WI38 (cell line): ENCODE measurements around the gene SYPL2.

Experiments used
- H3K4me3 ChIP-seq: 2 replicates; pipeline ENCODE4 v1.5.1; 2011; ENCODE audit warnings: low read depth, mild to moderate bottlenecking, control low read depth, low read length
- TF ChIP-seq, protein P1 (sequence below): IDR thresholded peaks from 2 replicates; pipeline ENCODE4 v1.5.1; 2012; ENCODE audit warnings: low read depth, mild to moderate bottlenecking, control low read depth, low read length

The SYPL2 gene

DNA sequence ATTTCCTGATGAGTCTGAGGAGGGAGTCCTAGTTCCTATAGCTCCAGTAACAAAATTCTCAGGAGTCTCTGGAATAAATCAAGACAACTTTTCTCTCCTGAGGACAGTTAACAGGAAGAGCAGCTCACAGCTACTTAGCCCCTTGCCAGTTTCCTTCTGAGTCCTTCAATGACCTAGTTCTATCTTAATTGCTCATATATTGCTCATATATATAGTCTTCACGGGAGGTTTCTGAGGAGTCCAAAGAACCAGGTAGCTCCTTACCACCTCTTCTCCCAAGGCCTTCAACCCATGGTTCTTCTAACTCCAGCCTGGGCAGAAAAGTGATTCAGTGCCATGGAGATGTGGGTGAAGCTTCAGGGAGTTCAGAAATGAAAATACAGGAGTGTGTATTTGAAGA is 38.6 kb downstream of the SYPL2 start:
- H3K4me3 ChIP-seq, result no peak overlapping the region
- TF ChIP-seq, protein P1, sequence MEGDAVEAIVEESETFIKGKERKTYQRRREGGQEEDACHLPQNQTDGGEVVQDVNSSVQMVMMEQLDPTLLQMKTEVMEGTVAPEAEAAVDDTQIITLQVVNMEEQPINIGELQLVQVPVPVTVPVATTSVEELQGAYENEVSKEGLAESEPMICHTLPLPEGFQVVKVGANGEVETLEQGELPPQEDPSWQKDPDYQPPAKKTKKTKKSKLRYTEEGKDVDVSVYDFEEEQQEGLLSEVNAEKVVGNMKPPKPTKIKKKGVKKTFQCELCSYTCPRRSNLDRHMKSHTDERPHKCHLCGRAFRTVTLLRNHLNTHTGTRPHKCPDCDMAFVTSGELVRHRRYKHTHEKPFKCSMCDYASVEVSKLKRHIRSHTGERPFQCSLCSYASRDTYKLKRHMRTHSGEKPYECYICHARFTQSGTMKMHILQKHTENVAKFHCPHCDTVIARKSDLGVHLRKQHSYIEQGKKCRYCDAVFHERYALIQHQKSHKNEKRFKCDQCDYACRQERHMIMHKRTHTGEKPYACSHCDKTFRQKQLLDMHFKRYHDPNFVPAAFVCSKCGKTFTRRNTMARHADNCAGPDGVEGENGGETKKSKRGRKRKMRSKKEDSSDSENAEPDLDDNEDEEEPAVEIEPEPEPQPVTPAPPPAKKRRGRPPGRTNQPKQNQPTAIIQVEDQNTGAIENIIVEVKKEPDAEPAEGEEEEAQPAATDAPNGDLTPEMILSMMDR, result no peak

DNA sequence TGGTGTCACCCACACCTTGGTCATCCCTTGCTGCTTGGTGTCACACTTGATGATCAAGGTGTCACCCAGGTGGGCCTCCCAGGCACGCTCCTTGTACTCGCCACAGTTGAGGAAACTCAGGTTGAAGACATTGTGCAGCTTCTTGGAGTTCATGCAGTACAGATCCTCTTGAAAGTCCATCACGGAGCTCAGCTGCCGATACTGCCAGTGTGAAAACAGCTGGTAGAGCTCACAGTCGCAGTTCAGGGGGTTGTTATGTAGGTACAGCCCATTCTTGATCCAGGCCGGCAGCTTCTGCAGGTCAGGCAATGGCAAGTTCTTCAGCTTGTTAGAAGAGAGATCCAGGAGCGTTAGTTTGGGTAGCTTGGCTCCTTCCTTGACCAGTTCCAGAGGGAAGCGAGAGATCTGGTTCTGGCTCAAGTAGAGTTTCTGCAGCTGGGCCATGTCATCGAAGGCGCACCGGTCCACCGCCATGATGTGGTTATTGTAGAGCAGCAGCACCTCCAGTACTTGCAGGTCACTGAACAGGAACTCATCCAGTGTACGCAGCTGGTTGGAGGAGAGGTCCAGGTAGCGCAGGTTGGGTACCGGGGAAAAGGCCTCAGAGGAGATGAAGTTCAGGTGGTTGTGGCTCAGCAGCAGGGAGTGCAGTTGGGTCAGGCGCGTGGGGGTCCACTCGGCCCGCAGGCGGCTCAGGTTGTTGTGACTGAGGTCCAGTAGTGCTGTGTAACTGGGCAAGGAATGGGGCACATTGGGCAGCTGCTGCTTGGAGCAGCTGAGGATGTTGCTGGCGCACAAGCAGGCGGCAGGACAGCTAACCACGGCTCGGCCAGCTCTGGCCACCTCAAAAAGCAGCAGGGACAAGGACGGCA is 41.9 kb downstream of the SYPL2 start:
- no peak overlapping the region for H3K4me3 ChIP-seq
- TF ChIP-seq, protein P1, result no peak

DNA sequence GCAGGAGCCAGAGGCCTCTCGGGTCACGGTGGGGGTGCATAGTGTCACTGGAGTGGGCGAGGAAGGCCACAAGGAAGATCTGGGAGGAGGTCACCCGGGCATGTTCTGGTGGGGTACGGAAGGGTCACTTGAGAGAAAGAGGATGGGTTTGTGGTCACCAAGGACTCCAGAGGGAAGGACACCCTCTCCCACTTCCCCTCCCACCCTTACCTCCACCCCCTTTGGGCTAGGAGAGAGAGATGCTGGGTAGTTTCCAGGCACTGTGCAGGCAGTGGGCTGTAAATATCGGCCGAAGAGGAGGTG is 42.5 kb downstream of the SYPL2 start:
- TF ChIP-seq, protein P1, result no peak
- peak overlapping the region; percentile 65 for H3K4me3 ChIP-seq

DNA sequence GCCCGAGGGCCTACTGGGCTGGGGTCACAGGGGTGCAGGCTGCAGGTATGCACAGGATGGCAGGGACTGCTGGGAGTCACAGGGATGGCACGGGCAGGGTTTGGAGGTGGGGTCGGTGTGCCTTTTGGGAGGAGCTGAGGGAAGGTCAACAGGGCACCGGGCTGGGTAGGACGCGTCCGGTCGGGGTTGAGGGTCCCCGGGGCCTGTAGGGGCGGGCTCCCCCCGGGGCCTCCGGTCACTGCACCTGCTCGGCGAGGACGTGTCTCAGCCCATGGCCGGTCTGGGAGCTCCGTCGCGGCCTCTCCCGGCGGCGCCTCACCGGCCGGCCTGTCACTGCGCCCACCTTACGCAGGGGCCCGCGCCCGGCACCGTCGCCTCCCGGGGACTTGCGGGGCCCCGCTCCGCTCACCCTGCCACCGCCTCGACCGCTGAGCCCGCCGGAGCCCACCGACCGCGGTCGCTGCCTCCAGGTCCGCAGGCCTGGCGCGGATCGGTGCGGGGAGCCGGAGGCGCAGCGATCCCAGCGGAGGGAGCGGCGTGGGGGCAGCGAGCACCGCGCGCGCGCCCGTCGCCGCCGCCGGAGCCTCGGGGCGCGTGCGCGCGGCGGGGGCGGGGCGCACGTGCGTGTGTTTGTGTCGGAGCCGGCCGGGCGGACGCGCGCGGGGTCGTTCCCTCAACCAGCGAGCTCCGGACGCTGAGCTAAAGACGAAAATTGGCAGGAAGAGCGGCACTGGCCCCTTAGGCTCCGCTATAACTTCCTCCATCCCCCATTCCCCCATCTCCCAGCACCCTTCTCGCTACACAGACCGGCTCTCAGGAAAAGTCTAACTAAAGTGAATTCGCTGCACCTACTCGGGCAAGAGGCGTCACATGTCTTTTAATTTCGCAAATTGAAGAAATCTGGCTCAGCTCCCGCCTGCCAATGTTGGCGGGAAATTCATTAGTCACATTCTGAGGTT is 43.1 kb downstream of the SYPL2 start, which contains the start of gene AMIGO1:
Gene AMIGO1 (minus strand): TSS at position 552 of the 959 bp plus-strand sequence. CDS start 815 bp downstream, outside the sequence.
- TF ChIP-seq, protein P1, result no peak
- H3K4me3 ChIP-seq, result peak within 1 kb of the TSS; percentile 65

DNA sequence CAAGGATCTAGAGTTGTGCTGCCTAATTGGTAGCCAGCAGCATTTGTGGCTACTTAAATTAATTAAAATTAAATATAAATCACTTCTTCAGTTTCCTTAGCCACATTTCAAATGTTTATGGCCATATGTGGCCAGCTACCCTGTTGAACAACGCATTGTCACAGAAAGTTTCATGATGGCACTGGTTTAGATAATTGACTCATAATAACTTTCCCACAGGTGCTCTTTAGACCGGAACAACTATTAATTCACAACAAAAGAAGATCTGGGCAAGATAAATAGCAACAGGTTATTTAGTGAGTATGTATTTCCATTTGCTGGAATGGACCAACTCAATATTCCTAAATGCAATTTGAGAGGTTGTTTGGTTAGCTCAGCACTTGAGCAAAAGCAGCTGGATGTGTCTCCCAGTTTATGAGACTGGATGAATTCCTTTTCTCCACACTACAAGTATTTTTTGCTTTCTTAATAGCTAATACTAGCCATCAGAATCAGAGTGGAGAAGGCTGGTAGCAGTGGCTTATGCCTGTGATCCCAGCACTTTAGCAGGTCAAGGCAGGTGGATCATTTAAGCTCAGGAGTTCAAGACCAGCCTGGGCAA is 46.9 kb downstream of the SYPL2 start:
- no peak overlapping the region for H3K4me3 ChIP-seq
- TF ChIP-seq, protein P1, result no peak

DNA sequence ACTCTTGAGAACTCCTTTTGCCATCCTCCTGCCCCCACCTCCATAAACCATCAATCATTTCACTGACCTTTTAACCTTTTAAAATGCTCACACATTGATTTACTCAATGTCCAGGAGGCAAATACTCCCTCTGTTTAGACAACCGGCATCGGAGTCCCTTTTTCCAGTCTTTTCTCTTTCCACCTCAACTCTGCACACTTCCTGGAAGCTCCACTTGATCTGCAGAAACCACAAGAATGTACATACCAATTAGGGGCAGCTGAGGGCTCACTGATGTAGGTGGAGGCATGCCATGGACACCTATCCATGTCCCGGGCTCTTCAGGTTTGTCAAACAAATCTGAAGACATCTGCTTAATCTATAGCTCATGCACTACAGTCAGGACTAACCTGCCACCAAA is 48.5 kb downstream of the SYPL2 start:
- no peak overlapping the region for H3K4me3 ChIP-seq
- TF ChIP-seq, protein P1, result no peak
